GM15510 (cell line): ENCODE results near the gene CD55.

ENCODE experiments used
- POLR2A ChIP-seq: IDR thresholded peaks from 3 replicates; pipeline ENCODE4 v1.6.1; 2011; ENCODE audit warnings: borderline replicate concordance; ENCODE audit not compliant: insufficient read length; ENCODE audit errors: extremely low read depth

Gene CD55

GRCh38 chr1:207407655-207408260 lies 86.3 kb downstream of the CD55 start:
- TF ChIP-seq POLR2A, result no peak
